ENCODE measurements around the gene SPANXN5. TPM values are rescaled to one million over a fixed set of nuclear protein-coding genes. Genes with fewer than 3 reads are reported as not detected.
"Not testable (repeated sequence)": the region's sequence is repeated elsewhere in the genome, so short reads cannot be mapped to it uniquely, and the experiment has no call there.

Gene SPANXN5
- polyA plus RNA-seq (ENCODE audit: insufficient read length in 10 of 10), result not detected
- long read RNA-seq, donor 1, result 0 reads
- long read RNA-seq, donor 2, result 0 reads
- long read RNA-seq, donor 3, result 0 reads
- long read RNA-seq, donor 4, result 0 reads
- long read RNA-seq, donor 5, result 0 reads
- long read RNA-seq, donor 6, result 0 reads
- long read RNA-seq, donor 7, result 0 reads
- long read RNA-seq, donor 8, result 0 reads
- long read RNA-seq, donor 9, result 0 reads

- DNase-seq, result not testable (repeated sequence)
Observed at GRCh38 chrX:52797327-52797726, at the start of gene SPANXN5. Gene SPANXN5, minus strand, starts transcription at chrX:52797427. Its CDS starts 79 bp downstream, at chrX:52797348.

GRCh38 chrX:52843619-52844018 lies 46.4 kb upstream of the SPANXN5 start:
- not testable (repeated sequence) for DNase-seq

GRCh38 chrX:52839137-52839536 lies 41.9 kb upstream of the SPANXN5 start:
- DNase-seq, result no peak

GRCh38 chrX:52830551-52830950 lies 33.3 kb upstream of the SPANXN5 start:
- no peak for DNase-seq

GRCh38 chrX:52824608-52825007 lies 27.4 kb upstream of the SPANXN5 start:
- no peak for DNase-seq

- DNase-seq, result no peak
Observed at GRCh38 chrX:52821079-52821760, 24.0 kb upstream of the SPANXN5 start.

- DNase-seq, result no peak
Observed at GRCh38 chrX:52819788-52820187, 22.6 kb upstream of the SPANXN5 start.

GRCh38 chrX:52811065-52811625 lies 13.9 kb upstream of the SPANXN5 start, which contains the start of gene XAGE5:
Gene XAGE5, plus strand, starts transcription at chrX:52811287. Its CDS starts 1,280 bp downstream, at chrX:52812567.
- no peak for DNase-seq

GRCh38 chrX:52804876-52805275 lies 7.6 kb upstream of the SPANXN5 start:
- not testable (repeated sequence) for DNase-seq

- not testable (repeated sequence) for DNase-seq
Observed at GRCh38 chrX:52773504-52773903, 23.7 kb downstream of the SPANXN5 start.

- DNase-seq, result not testable (repeated sequence)
Observed at GRCh38 chrX:52765983-52766382, 31.2 kb downstream of the SPANXN5 start.

- DNase-seq, result not testable (repeated sequence)
Observed at GRCh38 chrX:52750952-52751351, 46.3 kb downstream of the SPANXN5 start, which contains the start of gene SSX2B. Gene SSX2B, plus strand, starts transcription at chrX:52751252. Its CDS starts 1,429 bp downstream, at chrX:52752681.

Other genes with a start within 250 kb of the SPANXN5 start
- gene SSX7, start 142.5 kb downstream of the SPANXN5 start, polyA plus RNA-seq (ENCODE audit: insufficient read length in 10 of 10), result not detected
- not detected for gene SSX2, start 90.2 kb downstream of the SPANXN5 start, polyA plus RNA-seq (ENCODE audit: insufficient read length in 10 of 10)
- not detected for gene SSX2B, start 46.2 kb downstream of the SPANXN5 start, polyA plus RNA-seq (ENCODE audit: insufficient read length in 10 of 10)
- not detected for gene XAGE5, start 13.9 kb upstream of the SPANXN5 start, polyA plus RNA-seq (ENCODE audit: insufficient read length in 10 of 10)
- gene XAGE3, start 70.7 kb upstream of the SPANXN5 start, polyA plus RNA-seq (ENCODE audit: insufficient read length in 10 of 10), result under 1 TPM in 1 of 10 donors, not detected in 9; 0.31 TPM
- gene FAM156B, start 99.9 kb upstream of the SPANXN5 start, polyA plus RNA-seq (ENCODE audit: insufficient read length in 10 of 10), result 10 to 100 TPM; 13.1 to 19.6 (median 16.5) TPM
- 10 to 100 TPM; 14.3 to 53.5 (median 22.0) TPM for gene FAM156A, start 161.1 kb upstream of the SPANXN5 start, polyA plus RNA-seq (ENCODE audit: insufficient read length in 10 of 10)

Data from muscle of back (tissue), 13 donors.